GM19193 (cell line): ENCODE results near the gene ARHGEF28.

Source experiments
- POLR2A ChIP-seq: IDR thresholded peaks from 4 replicates; pipeline ENCODE4 v1.6.1; 2011; ENCODE audit not compliant: insufficient read depth, insufficient read length; ENCODE audit errors: extremely low read depth

ARHGEF28 gene

GRCh38 chr5:73718762-73719161 is 92.8 kb downstream of the ARHGEF28 start:
- no peak for TF ChIP-seq POLR2A

- TF ChIP-seq POLR2A = no peak
Measured at GRCh38 chr5:73719632-73720031, 93.6 kb downstream of the ARHGEF28 start.

GRCh38 chr5:73722231-73722630 is 96.2 kb downstream of the ARHGEF28 start:
- TF ChIP-seq POLR2A = no peak

- TF ChIP-seq POLR2A = no peak
Measured at GRCh38 chr5:73726071-73726470, 100.1 kb downstream of the ARHGEF28 start.

GRCh38 chr5:73726606-73727231 is 100.7 kb downstream of the ARHGEF28 start:
- no peak for TF ChIP-seq POLR2A

GRCh38 chr5:73727470-73727869 is 101.5 kb downstream of the ARHGEF28 start:
- no peak for TF ChIP-seq POLR2A

GRCh38 chr5:73728493-73729273 is 102.7 kb downstream of the ARHGEF28 start:
- no peak for TF ChIP-seq POLR2A

GRCh38 chr5:73729329-73729728 is 103.3 kb downstream of the ARHGEF28 start:
- no peak for TF ChIP-seq POLR2A

- no peak for TF ChIP-seq POLR2A
Measured at GRCh38 chr5:73732045-73732444, 106.0 kb downstream of the ARHGEF28 start.

GRCh38 chr5:73733219-73733618 is 107.2 kb downstream of the ARHGEF28 start:
- TF ChIP-seq POLR2A = no peak

GRCh38 chr5:73735032-73735734 is 109.2 kb downstream of the ARHGEF28 start:
- TF ChIP-seq POLR2A = no peak

GRCh38 chr5:73739650-73740049 is 113.7 kb downstream of the ARHGEF28 start:
- no peak for TF ChIP-seq POLR2A

- no peak for TF ChIP-seq POLR2A
Measured at GRCh38 chr5:73740274-73740790, 114.3 kb downstream of the ARHGEF28 start.

GRCh38 chr5:73743161-73743560 is 117.2 kb downstream of the ARHGEF28 start:
- no peak for TF ChIP-seq POLR2A

GRCh38 chr5:73745836-73746235 is 119.8 kb downstream of the ARHGEF28 start:
- TF ChIP-seq POLR2A = no peak
